NB4 (cell line): Measurements from ENCODE around the gene LCT.
"Not testable (repeated sequence)": the region's sequence is repeated elsewhere in the genome, so short reads cannot be mapped to it uniquely, and the experiment has no call there.

ENCODE experiments used
- DNase-seq: peaks from one replicate; pipeline ENCODE4 v3.0.0; 2010; ENCODE audit warnings: low read depth
- H3K4me3 ChIP-seq: one replicate; pipeline ENCODE4 v1.5.1; 2011; ENCODE audit warnings: mild to moderate bottlenecking, low read depth, low read length, moderate library complexity
- MYC ChIP-seq: IDR thresholded peaks from 2 replicates; pipeline ENCODE4 v1.6.1; 2011; ENCODE audit warnings: low read depth, low read length
- POLR2A ChIP-seq: IDR thresholded peaks from 2 replicates; pipeline ENCODE4 v1.6.1; 2011; ENCODE audit warnings: mild to moderate bottlenecking; ENCODE audit not compliant: insufficient read length; ENCODE audit errors: extremely low read depth
- TF ChIP-seq, protein P1 (sequence below): IDR thresholded peaks from 2 replicates; pipeline ENCODE4 v1.6.1; 2011; ENCODE audit warnings: low read depth, low read length
- TF ChIP-seq, protein P2 (sequence below): IDR thresholded peaks from one replicate; pipeline ENCODE4 v1.5.1; 2012; ENCODE audit warnings: low read depth, low read length

The LCT gene

DNA sequence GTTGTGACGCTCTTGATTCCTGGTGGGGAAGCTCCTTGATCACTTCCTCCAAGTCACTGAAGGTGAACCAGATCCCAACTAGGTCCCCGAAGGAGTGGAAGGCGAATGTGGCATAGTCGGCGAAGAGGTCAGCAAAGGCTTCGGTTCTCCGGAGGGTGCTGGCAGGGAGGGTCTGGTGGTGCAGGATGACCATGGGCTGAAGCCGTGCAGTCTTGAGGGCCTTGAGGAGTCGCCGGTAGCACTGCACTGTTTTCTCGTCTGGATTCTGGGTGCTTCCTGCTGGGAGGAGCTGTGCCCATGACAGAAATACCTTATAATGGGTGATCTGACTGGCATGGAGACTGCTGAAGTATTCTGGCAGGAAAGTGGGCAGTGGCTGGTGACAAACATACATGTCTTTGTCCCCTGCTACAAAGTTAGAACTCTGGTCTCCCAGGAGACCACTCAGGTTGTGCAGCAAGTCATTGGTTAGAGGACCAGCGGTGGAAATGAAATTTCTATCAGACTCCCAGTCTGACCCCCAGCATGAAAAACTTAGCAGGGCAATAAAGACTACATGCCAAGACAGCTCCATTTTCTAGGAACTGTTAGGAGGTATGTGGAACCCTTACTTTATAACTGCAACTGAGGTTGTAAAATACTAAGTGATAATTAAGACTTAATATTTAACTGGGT is at the start of gene LCT:
Gene LCT, minus strand, starts transcription at position 589 of the 675 bp plus-strand sequence. Its CDS starts 15 bp downstream, at position 574.
- DNase-seq: no peak
- TF ChIP-seq MYC (no peak), POLR2A (no peak)
- TF ChIP-seq, protein P1, sequence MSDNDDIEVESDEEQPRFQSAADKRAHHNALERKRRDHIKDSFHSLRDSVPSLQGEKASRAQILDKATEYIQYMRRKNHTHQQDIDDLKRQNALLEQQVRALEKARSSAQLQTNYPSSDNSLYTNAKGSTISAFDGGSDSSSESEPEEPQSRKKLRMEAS: no peak
- TF ChIP-seq, protein P2, sequence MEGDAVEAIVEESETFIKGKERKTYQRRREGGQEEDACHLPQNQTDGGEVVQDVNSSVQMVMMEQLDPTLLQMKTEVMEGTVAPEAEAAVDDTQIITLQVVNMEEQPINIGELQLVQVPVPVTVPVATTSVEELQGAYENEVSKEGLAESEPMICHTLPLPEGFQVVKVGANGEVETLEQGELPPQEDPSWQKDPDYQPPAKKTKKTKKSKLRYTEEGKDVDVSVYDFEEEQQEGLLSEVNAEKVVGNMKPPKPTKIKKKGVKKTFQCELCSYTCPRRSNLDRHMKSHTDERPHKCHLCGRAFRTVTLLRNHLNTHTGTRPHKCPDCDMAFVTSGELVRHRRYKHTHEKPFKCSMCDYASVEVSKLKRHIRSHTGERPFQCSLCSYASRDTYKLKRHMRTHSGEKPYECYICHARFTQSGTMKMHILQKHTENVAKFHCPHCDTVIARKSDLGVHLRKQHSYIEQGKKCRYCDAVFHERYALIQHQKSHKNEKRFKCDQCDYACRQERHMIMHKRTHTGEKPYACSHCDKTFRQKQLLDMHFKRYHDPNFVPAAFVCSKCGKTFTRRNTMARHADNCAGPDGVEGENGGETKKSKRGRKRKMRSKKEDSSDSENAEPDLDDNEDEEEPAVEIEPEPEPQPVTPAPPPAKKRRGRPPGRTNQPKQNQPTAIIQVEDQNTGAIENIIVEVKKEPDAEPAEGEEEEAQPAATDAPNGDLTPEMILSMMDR: no peak
- no peak within 1 kb of the TSS for H3K4me3 ChIP-seq

DNA sequence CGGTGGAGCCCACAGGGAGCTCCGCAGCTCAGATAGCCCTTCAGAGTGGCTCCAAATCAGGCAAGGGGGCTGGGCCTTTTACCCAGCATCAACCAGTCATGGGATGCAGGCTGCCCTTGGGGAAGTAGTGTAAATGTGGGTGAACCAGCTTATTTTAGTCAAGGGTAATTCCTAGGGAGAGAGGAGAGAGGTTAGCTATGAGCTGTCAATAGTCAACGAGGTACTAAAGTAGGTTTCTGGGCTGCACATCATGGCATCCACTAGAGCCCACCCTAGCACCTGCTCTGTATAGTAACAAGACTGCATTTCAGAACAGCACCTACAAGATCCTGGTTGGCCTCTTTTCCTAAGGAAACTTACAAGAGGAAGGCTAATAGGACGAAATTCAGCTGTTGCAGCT is 48.7 kb upstream of the LCT start:
- no peak for DNase-seq
- no peak overlapping the region for H3K4me3 ChIP-seq
- TF ChIP-seq, protein P1: no peak
- TF ChIP-seq MYC: no peak
- TF ChIP-seq, protein P2: no peak
- TF ChIP-seq POLR2A: no peak

DNA sequence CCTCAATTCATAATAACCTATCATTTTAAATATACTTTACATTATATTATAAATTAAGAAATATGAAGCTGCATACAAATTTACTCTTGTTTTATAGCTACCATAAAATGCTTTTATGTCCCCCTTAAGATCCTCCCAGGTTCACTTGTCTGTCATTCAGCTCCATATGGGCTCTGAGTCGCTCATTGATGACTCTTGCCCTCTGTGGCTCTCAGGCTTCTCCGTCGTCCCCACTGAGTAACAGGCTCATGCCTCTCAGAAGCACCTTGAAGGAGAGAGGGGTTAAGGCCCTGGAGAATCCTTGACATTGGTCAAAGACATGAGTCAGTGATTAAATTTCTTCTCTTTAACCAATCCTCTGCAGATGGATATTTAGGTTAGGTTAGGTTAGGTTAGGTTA is 45.4 kb upstream of the LCT start:
- H3K4me3 ChIP-seq: no peak overlapping the region
- DNase-seq: no peak
- TF ChIP-seq POLR2A: no peak
- TF ChIP-seq, protein P2: no peak
- TF ChIP-seq, protein P1: no peak
- TF ChIP-seq MYC: no peak

DNA sequence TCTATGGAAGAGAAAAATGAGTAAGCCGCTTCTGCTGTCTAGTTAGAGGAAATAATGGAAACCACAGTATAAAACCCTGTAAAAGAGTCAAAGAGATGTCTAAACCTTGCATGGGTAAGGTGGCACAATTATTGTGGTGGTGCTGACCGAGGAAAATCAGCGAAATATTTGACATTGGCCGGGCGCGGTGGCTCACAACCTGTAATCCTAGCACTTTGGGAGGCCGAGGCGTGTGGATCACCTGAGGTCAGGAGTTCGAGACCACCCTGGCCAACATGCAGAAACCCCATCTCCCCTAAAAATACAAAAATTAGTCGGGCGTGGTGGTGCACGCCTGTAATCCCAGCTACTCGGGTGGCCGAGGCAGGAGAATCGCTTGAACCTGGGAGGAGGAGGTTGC is 39.8 kb upstream of the LCT start:
- peak overlapping the region; percentile 57 for H3K4me3 ChIP-seq
- not testable (repeated sequence) for DNase-seq

DNA sequence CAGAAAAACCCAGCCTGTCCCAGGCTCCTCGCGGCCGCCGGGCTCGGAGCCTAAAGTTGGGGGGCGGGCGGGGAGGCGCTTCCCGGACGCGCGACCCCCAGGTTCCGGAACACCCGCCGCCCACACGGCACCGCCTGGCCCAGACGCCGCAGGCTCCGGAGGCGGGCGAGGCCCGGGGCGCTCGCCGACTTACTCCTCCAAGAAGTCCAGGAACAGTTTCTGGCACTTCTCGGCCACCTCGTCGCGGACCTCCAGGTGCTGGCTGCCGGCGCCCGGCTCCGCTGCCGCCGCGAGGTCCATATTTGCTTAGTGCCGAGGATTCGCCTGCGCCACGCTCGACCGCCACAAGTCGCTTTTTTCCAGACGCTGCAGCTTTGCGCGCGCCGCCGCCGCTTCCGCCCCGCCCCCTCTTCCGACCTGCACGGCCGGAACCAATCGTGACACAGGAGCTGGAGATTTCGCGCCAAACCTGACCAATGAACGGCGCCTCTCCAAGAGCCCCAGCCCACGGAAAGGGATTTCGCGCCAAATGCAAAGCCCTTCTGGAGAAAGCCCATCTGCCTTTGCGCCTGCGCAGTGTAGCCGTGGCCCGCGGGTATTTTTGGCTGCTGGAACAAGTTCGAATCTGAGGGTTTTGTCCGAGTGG is 39.2 kb upstream of the LCT start, which contains the start of gene MCM6:
Gene MCM6, minus strand, starts transcription at position 378 of the 646 bp plus-strand sequence. Its CDS starts 78 bp downstream, at position 300.
- DNase-seq: peak; percentile 100
- peak; percentile 76 for TF ChIP-seq POLR2A
- TF ChIP-seq, protein P2: no peak
- TF ChIP-seq, protein P1: peak; percentile 63
- TF ChIP-seq MYC: peak; percentile 68
- peak within 1 kb of the TSS; percentile 97 for H3K4me3 ChIP-seq

DNA sequence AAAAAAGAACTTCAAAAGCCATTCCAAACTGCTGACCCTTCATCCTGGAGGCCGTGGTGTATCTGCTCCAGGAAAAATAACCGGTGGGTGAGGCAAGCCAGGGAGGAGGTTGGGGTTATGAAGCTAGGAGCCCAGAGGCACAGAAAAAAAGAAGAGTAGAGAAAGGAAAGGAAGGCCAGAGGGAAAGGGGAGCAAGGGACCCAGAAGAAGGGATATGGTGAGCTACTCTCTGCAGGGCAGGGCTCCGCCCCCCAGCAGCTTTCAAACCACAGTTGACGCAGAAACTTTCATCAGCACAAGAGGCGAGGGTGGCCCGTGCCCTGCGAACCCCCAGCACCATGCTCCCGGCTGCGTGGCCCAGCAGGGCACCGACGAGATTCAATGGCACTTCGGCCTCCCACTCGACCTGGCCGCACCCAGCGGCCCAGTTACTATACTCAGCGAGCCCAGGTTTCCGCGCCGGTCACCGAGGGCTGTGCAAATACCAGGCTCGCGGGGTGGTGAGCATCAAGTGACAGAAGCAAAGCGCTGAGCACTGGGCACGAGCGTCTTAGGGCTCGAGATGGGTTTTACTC is 38.6 kb upstream of the LCT start:
- peak; percentile 86 for TF ChIP-seq MYC
- TF ChIP-seq, protein P2: no peak
- peak; percentile 45 for TF ChIP-seq POLR2A
- TF ChIP-seq, protein P1: peak; percentile 75
- H3K4me3 ChIP-seq: peak overlapping the region; percentile 97
- peak; percentile 87 for DNase-seq
